HG03342 (cell line): ENCODE measurements around the gene COQ9.
"Not testable (repeated sequence)": the region's sequence is repeated elsewhere in the genome, so short reads cannot be mapped to it uniquely, and the experiment has no call there.

ENCODE experiments used
- ATAC-seq: cut with Tn5 transposase; IDR thresholded peaks from one replicate; pipeline ENCODE4 v1.9.1; 2021; ENCODE audit warnings: mild to moderate bottlenecking, moderate library complexity; ENCODE audit not compliant: unreplicated experiment

COQ9 gene

DNA sequence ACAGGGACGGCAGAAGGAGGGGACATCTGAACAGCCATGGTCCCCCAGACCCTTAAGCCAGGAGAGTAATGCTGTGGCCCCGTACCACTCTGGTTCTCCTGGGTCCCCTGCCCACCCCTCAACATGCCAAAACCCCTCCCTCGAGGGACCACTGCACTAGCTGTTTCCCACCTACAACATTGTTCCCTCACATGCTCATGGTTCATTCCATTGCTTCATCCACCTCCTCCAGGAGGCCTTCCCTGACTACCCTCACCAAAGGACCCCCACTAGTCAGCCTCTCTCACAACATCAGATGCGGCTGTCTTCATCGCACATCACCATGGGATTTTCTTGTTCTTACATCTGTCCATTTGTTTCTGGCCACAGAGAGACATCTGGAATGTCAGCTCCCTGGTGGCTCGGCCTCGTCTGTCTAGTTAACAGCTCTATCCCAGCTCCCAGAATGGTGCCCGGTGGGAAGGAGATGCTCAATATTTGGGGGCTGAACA, 37.3 kb downstream of the COQ9 start:
- no peak for ATAC-seq

- ATAC-seq: no peak
These were observed 38.0 kb downstream of the COQ9 start for GRCh38 chr16:57485091-57485915.

GRCh38 chr16:57485916-57486857, 38.9 kb downstream of the COQ9 start, which contains the start of gene DOK4:
Gene DOK4 (minus strand): TSS chr16:57486493. CDS start chr16:57479507, 6,986 bp downstream.
- ATAC-seq: peak; percentile 83

GRCh38 chr16:57486858-57487834, 39.9 kb downstream of the COQ9 start:
- no peak for ATAC-seq

- ATAC-seq: no peak
These were observed 42.0 kb downstream of the COQ9 start for GRCh38 chr16:57489229-57489628.

DNA sequence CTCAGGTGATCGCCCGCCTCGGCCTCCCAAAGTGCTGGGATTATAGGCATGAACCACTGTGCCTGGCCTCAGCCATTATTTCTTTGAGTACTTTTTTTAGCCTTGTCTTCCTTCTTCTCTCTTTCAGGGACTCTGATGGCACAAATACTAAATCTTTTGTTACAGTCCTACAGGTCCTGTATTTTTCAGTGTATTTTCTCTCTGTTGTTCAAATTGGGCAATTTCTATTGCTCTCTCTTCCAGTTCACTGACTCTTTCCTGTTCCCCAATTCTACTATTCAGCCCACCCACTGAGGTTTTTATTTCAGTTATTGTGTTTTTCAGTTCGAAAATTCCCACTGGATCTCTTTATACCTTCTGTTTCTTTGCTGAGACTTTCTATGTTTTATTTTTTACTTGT, 46.5 kb downstream of the COQ9 start:
- ATAC-seq: no peak

- ATAC-seq: no peak
These were observed 49.8 kb downstream of the COQ9 start for GRCh38 chr16:57497121-57497520.

DNA sequence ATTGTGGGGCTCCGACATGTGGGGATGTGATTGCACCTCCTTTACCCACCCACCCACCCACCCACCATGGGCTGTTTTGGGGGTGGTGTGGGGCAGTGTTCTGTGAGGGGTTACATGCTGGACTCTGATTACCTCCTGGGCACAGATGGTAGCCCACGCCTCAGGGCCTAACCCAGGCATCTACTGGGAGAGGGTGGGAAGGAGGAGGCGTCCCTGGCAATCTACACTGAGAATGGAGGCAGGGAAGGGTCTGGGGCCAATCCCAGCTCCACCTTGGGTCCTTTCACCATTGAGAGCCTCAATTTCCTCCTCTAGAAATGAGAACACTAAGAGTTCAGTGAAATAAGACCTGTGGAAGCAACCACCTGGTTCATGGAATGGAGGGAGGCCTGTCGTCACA, 50.8 kb downstream of the COQ9 start:
- ATAC-seq: no peak

- not testable (repeated sequence) for ATAC-seq
These were observed 52.7 kb downstream of the COQ9 start for GRCh38 chr16:57499941-57500340.

GRCh38 chr16:57500578-57501111, 53.4 kb downstream of the COQ9 start:
- no peak for ATAC-seq

- no peak for ATAC-seq
These were observed 54.2 kb downstream of the COQ9 start for GRCh38 chr16:57501492-57501891.

DNA sequence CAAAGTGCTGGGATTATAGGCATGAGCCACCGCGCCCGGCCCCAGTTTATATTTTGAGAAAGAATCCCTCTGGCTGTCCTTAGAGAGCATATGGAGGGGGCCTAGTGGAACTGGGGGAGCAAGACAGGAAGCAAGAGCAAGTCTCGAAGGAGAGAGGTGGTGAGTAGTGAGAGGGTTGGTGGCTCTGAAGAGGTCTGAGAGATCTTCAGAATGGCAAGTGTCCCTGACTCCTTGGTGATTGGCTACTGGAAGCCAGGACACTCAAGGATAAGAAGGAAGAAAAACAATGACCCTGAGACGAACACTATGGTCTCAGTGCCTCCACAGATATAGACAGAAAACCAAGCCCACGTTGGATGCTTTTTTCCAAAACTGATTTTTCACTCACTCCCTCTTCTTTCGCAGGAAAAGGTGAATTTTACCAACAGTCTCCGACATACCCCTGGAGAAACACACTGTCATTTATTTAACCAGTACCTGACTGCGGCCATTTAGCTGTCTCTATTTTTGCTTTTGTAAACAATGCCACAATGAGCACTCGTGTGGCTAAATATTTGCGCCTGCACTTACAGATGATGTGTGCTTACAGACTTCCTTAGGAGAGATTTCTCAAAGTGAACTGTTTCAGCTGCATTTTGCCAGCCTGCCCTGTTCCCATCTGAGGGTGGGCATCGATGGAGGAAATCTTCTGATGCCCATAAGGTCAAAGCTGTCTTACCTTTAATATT, 54.9 kb downstream of the COQ9 start:
- no peak for ATAC-seq

DNA sequence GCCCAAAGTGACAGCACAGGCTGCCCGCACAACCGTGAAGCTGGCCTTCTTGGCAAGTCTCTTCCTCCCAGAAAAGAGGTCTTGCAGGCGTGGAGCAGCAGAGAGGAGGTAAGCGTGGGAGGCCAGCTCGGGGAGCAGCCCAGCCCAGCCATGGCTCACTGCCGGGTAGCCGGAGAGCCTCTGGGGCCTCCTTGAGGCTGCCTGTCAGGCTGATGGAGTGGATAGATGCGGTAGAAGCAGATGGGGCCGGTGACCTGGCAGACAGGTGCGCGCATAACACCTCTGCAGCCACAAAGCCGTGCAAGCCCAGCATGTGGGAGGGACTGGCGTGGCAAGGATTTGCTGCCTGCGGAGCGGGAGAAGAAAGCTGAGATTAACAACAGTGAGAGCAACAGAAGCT, 56.1 kb downstream of the COQ9 start:
- no peak for ATAC-seq

DNA sequence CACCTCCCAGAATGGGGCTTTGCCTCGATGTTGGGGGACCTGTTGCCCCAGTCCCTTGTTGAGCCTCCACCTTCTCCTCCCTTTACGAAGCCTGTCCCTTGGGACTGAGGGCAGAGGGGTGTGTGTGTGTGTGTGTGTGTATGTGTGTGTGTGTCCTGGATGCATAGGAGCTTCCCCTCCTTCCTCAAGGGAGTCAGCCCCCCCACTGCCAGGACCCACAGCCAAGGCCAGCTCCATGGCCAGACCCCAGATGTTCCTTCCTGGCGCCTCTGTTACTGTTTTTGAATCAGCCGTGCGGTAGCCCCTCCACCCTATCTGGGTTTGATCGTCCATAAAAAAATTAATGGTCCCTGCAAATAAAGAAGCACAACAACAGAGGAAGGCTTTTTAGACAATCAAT, 56.7 kb downstream of the COQ9 start:
- no peak for ATAC-seq

DNA sequence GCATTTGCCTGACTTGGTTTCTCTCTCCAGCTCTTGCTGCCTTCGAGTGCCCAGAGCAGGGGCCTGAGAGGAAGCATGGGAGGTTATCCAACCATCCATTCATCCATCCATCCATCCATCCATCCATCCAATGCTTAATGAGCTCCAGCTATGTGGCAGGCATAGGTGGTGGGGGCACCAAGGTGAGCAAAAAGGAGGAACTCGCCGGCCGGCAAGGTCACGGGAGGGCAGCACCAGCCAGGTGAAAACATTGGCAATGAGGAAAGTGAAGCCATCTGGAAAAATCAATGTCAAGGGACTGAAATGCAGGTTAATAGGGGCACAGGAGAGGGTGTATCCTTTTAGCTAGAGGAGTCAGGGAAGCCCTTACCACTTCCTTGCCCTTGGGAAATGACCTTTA, 57.2 kb downstream of the COQ9 start:
- no peak for ATAC-seq

DNA sequence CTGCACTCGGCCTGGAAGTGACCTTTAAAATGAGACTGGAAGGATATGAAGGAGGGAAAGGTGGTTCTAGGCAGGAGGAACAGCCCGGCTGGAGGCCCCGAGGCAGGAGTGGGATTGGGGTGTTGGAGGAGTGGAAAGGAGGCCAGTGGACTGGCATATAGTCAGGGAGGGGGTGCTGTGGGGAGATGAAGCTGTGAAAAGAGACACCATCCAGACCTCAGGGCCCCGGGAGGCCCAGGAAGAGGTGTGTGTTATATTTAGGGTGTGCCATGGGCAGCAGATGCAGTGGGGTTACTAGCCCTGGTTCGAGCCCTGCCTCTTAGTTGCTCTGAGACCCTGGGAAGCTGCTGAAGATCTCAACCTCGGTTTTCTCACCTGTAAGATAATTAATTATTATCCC, 57.9 kb downstream of the COQ9 start:
- no peak for ATAC-seq

DNA sequence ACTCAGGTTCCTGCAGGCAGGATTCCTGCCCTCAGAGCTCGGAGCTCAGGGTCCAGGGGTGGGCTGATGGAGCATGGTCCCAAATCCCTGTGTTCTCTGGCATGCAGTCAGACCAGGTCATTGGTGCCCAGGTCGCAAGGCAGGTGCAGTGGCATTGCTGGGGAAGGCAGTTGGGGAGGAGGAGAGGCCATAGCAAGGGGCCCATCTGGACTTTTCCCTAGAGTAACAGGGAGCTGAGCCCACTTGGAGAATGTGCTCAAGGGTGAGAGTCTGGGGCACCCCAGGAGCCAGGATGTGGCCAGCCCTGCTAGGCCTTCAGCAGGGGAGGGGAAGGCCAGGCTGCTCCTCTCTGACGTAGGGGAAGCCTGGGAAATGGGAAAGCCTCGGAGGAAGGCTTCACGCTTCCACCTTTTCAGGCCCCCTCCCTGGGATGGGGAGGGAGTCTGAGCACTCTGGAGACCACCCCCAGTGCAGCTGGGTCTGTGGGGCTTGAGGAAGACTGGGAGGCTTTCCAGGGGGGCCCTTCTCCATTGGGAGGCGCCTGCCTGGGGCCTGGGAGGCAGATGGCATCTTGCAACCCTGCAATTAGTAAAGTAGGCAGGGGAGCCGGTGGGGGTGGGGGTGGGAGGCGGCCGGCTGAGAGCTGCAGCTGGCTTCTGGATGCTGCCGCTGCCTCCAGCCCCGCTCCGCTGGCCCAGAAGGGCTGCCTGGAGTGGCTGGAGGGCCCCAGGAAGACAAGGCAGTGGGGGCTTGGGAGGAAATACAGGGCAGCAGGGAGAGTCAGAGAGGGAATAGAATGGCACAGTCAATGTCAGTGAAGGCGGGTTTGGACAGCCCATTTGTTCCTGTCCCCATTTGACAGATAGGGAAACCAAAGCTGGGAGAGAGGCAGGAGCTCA, 60.1 kb downstream of the COQ9 start:
- ATAC-seq: no peak

DNA sequence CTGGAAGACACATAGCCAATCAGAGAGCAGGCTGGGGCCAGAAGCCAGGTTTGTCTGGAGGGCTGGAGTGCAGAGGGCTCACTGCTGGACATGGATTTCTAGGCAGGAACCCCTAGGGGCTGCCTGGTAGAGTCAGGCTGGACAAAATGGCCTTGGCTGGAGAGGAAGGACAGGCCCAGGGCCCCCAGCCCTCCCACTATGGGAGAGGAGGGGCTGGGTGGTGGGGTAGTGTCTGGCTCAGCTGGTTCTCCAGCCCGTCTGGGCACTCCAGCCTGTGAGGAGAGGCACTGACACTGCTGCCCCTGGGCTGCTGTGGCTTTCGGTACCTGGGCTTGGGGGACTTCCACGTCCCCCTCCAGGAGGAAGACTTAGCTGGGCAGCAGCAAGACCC, 60.8 kb downstream of the COQ9 start:
- ATAC-seq: no peak
